Fibroblast of lung (primary cell): ENCODE measurements around the gene ZNF800.

Experiments used
- CTCF ChIP-seq, 2 donors: IDR thresholded peaks in 1 of 2; conservative IDR thresholded peaks in 1 of 2; 1 replicate in 1 of 2; 2 replicates in 1 of 2; pipeline ENCODE4 v1.5.1; 2011 to 2012; ENCODE audit warnings: low read length in 2 of 2, control low read depth in 1 of 2, inconsistent platforms in 1 of 2, low read depth in 1 of 2, mild to moderate bottlenecking in 1 of 2
- EZH2 ChIP-seq: IDR thresholded peaks from 2 replicates; pipeline ENCODE4 v1.5.1; 2012; ENCODE audit warnings: low read length, control low read depth, mild to moderate bottlenecking; ENCODE audit errors: missing control alignments

GRCh38 chr7:127367679-127368078 lies 24.8 kb downstream of the ZNF800 start:
- TF ChIP-seq EZH2: no peak
- TF ChIP-seq CTCF (conservative IDR thresholded peaks at IDR 0.05 in 1 of 2, IDR thresholded peaks at IDR 0.05 in 1 of 2; ENCODE audit: low read depth in 1 of 2, low read length in 2 of 2): no peak
